Ovary (tissue), 9 donors: ENCODE measurements around the gene ADPRM. TPM values are rescaled to one million over a fixed set of nuclear protein-coding genes. Genes with fewer than 3 reads are reported as not detected.

Experiments used
- DNase-seq, 5 donors: peaks; one replicate each; pipeline ENCODE4 v3.0.0-alpha.2; 2019 to 2020
- H3K27ac ChIP-seq, 2 donors: fragments of 200-600 bp; one replicate each; pipeline versions ENCODE4 v1.5.1 to v1.8.0; 2019 to 2022
- H3K27me3 ChIP-seq: fragments of 200-600 bp; one replicate; pipeline ENCODE4 v1.8.0; 2022
- H3K36me3 ChIP-seq: fragments of 200-600 bp; sonication (generic); one replicate; pipeline ENCODE4 v1.5.1; 2019
- H3K4me1 ChIP-seq: one replicate; pipeline ENCODE4 v1.8.1; 2013; ENCODE audit warnings: mild to moderate bottlenecking, moderate library complexity; ENCODE audit not compliant: insufficient read depth
- H3K4me3 ChIP-seq: fragments of 200-600 bp; sonication (generic); one replicate; pipeline ENCODE4 v1.5.1; 2017
- H3K9me3 ChIP-seq, 2 donors: fragments of 200-600 bp in 1 of 2; sonication (generic) in 1 of 2; one replicate each; pipeline versions ENCODE4 v1.5.1 to v1.8.1; 2013 to 2019; ENCODE audit warnings: mild to moderate bottlenecking in 1 of 2, moderate library complexity in 1 of 2
- EP300 ChIP-seq: sonication (generic); formaldehyde crosslinking; IDR thresholded peaks from one replicate; pipeline ENCODE4 v1.6.1; 2017; ENCODE audit warnings: antibody characterized with exemption
- POLR2A ChIP-seq: fragments of 450-650 bp; IDR thresholded peaks from one replicate; pipeline ENCODE4 v1.6.1; 2017; ENCODE audit warnings: antibody characterized with exemption, mild to moderate bottlenecking, moderate library complexity
- WGBS, 3 donors: extraction: QIAGEN DNeasy Blood & Tissue Kit in 1 of 3; methylation state at CpG; one replicate each; pipeline versions ENCODE4 v1.1.5 to v1.1.7; 2013 to 2017; 5-methylcytosine and 5-hydroxymethylcytosine counted together
- intact Hi-C, 4 donors: fragments of 100-400 bp; cut with DNase I; formaldehyde crosslinking; loops; one replicate each; pipeline versions ENCODE4 v1.11.0 to v1.15.1; 2022 to 2023
- polyA plus RNA-seq, 2 donors: library from polyadenylated mRNA; stranded (reverse); fragments of 200-250 nt in 1 of 2; fragments of 350-450 nt in 1 of 2; fragmentation: Illumina TruSeq in 1 of 2; extraction: RNeasy Lipid Tissue Mini Kit (QIAGEN cat#74804) in 1 of 2; gene quantifications; one replicate each; pipeline ENCODE4 v1.2.3, GENCODE V29; 2013 to 2014
- total RNA-seq, 7 donors: library from RNA; depleted of rRNA in 2 of 7; stranded (reverse); fragments of >200 nt in 2 of 7; fragmentation: NEBNext Ultra II Directional in 3 of 7; extraction: Animal tissue kit (Norgen Biotek cat#: 25700) in 3 of 7; gene quantifications; one replicate each; pipeline versions ENCODE4 v1.1.0 to v1.2.4, GENCODE V29; 2016 to 2023
- TF ChIP-seq, protein P1 (sequence below), 3 donors: fragments of 450-650 bp in 2 of 3; fragments of 200-600 bp in 1 of 3; IDR thresholded peaks; one replicate each; pipeline versions ENCODE4 v1.5.1 to v1.8.0; 2016 to 2022; ENCODE audit warnings: antibody characterized with exemption in 3 of 3, mild to moderate bottlenecking in 1 of 3
- donor health status: DM: no; HTN: no; CAD: no; lungs with moderate emphysema.
- donor health status: DM: no; HTN: no; CAD: no.
- donor health status: Bipolar disorder and iron deficiency.
- donor health status: DM: yes; HTN: yes; CAD: no.
- donor health status: DM: no; HTN: no; CAD: no.
- donor health status: DM: yes; HTN: yes; CAD: no.

The ADPRM gene
- total and polyA plus RNA-seq, 9 donors, result 12.4 to 21.6 (median 15.3) TPM

DNA sequence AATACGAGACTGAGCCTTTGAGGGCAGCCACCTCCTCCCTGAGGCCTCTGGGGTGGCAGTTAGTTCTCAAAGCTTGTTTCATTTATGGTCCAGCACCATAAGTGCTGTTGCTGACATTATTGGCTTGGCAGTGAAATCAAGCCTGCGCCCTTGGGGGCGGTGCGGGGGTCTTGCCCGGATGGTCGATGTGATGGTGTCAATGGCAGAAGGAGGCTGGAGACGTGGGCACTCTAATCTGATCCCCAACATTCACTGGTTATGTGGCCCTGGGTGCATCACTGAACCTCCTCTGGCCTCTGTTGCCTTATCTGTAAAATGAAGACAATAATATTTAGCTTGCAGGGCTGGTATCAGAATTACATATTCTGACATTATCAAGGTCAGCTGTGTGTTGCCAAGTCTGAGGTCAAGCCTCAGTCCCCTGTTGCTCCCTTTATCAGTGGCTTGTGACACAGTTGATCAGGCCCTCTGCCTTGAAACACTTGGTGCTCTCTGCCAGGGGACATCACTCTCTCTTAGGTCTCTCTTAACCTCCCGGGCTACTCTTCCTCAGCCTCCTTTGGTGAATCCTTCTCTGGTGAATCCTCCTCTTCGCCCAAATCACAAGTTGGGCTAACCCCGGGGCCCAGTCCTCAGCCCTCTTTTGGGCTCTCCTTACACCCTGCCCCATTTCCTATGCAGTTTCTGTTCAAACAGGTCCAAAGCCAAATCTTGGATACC lies 44.2 kb downstream of the ADPRM start:
- H3K27ac ChIP-seq, result no peak overlapping the region
- intact Hi-C loops, result no loop called here
- H3K9me3 ChIP-seq, result no peaks in the 10 kb centered on the region
- H3K27me3 ChIP-seq, result no peaks in the 10 kb centered on the region
- DNase-seq, result no peak
- peaks cover 1% of the 10 kb centered on the region for H3K4me1 ChIP-seq
- WGBS, 3 donors, result 88 to 94% (median 90%) methylated on average over 10 of the region's 10 CpGs
- no peak overlapping the region for H3K4me3 ChIP-seq
- no peak for TF ChIP-seq EP300
- no peak for TF ChIP-seq POLR2A
- TF ChIP-seq, protein P1, sequence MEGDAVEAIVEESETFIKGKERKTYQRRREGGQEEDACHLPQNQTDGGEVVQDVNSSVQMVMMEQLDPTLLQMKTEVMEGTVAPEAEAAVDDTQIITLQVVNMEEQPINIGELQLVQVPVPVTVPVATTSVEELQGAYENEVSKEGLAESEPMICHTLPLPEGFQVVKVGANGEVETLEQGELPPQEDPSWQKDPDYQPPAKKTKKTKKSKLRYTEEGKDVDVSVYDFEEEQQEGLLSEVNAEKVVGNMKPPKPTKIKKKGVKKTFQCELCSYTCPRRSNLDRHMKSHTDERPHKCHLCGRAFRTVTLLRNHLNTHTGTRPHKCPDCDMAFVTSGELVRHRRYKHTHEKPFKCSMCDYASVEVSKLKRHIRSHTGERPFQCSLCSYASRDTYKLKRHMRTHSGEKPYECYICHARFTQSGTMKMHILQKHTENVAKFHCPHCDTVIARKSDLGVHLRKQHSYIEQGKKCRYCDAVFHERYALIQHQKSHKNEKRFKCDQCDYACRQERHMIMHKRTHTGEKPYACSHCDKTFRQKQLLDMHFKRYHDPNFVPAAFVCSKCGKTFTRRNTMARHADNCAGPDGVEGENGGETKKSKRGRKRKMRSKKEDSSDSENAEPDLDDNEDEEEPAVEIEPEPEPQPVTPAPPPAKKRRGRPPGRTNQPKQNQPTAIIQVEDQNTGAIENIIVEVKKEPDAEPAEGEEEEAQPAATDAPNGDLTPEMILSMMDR (IDR thresholded peaks at IDR 0.05), result no peak
- no peaks in the 10 kb centered on the region for H3K36me3 ChIP-seq

DNA sequence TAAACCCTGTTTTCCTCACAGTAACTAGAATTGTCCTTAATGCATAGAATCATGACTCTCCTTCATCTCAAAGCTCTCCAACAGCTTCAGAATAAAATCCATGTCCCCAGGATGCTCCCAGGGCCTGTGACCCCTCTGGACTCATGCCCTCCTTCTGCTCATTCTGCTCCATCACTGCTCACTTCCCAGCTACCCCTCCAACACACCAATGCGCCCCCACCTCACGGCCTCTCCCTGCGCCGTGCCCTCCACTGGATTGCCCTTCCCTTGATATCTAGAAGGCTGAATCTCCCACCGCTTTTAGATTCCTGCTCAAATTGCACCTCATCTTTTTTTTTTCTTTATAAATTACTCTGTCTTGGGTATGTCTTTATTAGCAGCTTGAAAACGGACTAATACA lies 45.0 kb downstream of the ADPRM start:
- no peak overlapping the region for H3K4me3 ChIP-seq
- H3K9me3 ChIP-seq, result no peaks in the 10 kb centered on the region
- TF ChIP-seq, protein P1 (IDR thresholded peaks at IDR 0.05), result no peak
- TF ChIP-seq POLR2A (no peak), EP300 (no peak)
- peaks cover 1% of the 10 kb centered on the region for H3K4me1 ChIP-seq
- H3K27me3 ChIP-seq, result no peaks in the 10 kb centered on the region
- intact Hi-C loops, result no loop called here
- 94 to 95% (median 95%) methylated on average over 6 of the region's 6 CpGs for WGBS, 3 donors
- H3K36me3 ChIP-seq, result no peaks in the 10 kb centered on the region
- H3K27ac ChIP-seq, result no peak overlapping the region
- DNase-seq, result no peak

DNA sequence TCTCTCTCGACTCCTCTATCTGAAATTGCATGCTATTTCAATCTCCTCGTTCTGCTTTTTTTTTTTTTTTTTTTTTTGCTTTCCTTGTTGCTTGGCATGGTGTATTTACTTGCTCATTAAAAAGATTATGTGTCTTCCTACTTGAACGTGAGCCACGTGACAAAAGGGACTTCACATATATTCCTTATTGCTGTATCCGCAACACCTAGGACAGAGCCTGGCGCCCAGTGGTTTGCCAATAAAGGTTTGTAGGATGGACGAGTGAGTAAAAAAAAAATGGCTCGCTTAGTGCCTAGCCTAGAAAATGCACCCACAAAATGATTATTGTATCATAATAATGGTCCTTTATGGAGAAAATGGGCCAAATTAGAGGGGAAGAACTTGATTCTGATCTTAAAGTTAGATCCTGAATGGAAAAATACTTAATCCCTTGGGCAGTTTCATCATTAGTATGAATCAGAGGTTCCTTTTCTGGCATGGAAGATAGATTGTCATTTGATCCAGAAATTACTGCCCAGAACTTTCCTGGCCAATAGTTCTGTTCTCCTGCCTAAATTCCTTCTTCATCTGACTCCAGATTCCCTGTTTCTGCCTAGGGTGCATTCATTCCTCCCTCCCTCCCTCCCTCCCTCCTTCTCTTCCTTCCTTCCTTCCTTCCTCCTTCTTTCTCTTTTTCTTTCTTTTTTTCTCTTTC lies 46.1 kb downstream of the ADPRM start:
- intact Hi-C loops, result no loop called here
- 66 to 78% (median 77%) methylated on average over 8 of the region's 8 CpGs for WGBS, 3 donors
- DNase-seq, result no peak
- H3K4me1 ChIP-seq, result peaks cover 1% of the 10 kb centered on the region
- TF ChIP-seq EP300, result no peak
- TF ChIP-seq, protein P1 (IDR thresholded peaks at IDR 0.05), result no peak
- TF ChIP-seq POLR2A, result no peak
- H3K4me3 ChIP-seq, result no peak overlapping the region
- no peaks in the 10 kb centered on the region for H3K36me3 ChIP-seq
- no peaks in the 10 kb centered on the region for H3K9me3 ChIP-seq
- H3K27me3 ChIP-seq, result no peaks in the 10 kb centered on the region
- no peak overlapping the region for H3K27ac ChIP-seq

DNA sequence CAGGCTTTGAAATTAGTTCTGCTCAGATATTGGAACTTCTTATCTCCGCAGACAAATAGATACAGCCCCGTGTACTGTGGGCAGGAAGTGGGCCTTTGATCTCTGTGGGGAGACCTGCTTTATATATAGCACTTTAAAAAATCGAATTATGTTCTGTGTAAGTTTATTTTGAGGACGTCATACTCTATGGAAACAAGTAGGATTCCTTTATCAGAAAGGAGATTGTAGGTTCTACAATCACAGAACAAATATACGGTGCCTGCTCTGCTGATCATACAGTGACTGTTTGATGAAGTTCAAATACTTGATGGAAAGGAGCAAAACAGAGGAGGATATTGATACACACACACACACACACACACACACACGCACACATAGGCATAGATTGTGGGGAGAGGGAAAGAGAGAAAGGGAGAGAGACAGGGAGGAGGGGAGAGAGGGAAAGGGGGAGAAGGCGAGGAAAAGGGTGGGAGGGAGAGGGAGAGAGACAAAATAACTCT lies 47.2 kb downstream of the ADPRM start:
- Histone ChIP-seq H3K36me3 (no peaks in the 10 kb centered on the region), H3K9me3 (no peaks in the 10 kb centered on the region), H3K4me3 (no peak overlapping the region), H3K27ac (no peak overlapping the region), H3K4me1 (no peaks in the 10 kb centered on the region), H3K27me3 (no peaks in the 10 kb centered on the region)
- intact Hi-C loops, result no loop called here
- 47 to 60% (median 53%) methylated on average over 7 of the region's 7 CpGs for WGBS, 3 donors
- TF ChIP-seq, protein P1 (IDR thresholded peaks at IDR 0.05), result no peak
- TF ChIP-seq POLR2A (no peak), EP300 (no peak)
- DNase-seq, result no peak
